HG03460 (cell line): ENCODE data around the gene ZNF496.
"Not testable (repeated sequence)": the region's sequence is repeated elsewhere in the genome, so short reads cannot be mapped to it uniquely, and the experiment has no call there.

ENCODE experiments used
- ATAC-seq: cut with Tn5 transposase; IDR thresholded peaks from one replicate; pipeline ENCODE4 v1.9.1; 2021; ENCODE audit not compliant: unreplicated experiment

The ZNF496 gene

DNA sequence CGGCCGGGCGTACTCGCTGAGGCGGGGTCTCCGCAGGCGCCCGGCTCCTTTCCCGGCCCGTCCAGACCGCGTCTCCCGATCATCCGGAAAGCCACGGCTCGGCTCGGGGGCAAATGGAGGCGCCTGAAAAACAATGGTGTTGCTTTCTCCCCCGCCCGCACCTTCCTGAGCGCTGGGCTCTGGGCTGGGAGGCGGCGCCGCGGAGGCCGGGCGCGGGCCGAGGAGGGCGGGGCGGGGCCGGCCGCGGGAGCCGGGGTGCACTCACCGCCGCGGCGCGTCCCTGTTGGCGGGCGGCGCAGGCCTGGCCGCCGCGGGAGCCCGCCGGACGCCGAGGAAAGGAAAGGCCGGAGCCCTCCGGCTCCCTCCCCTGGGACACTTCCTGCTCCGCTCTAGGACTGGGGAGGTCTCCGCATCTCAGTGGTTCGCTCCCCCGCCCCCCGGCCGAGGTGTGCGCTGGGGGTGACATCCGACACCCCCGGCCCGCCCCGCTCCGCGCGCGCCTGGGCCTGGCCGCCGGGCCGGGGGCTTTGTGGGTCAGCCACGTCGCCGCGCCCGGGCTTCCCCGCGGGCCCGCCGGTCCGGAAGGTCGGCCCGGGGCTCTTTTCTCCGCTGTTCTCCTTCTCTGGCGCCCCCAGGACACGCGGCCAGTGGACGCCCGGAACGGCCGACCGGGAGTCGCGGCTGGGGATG, at the start of gene ZNF496:
Gene ZNF496, minus strand, starts transcription at position 343 of the 690 bp plus-strand sequence. CDS start 2,289 bp downstream, outside the sequence.
- ATAC-seq: peak; percentile 60

DNA sequence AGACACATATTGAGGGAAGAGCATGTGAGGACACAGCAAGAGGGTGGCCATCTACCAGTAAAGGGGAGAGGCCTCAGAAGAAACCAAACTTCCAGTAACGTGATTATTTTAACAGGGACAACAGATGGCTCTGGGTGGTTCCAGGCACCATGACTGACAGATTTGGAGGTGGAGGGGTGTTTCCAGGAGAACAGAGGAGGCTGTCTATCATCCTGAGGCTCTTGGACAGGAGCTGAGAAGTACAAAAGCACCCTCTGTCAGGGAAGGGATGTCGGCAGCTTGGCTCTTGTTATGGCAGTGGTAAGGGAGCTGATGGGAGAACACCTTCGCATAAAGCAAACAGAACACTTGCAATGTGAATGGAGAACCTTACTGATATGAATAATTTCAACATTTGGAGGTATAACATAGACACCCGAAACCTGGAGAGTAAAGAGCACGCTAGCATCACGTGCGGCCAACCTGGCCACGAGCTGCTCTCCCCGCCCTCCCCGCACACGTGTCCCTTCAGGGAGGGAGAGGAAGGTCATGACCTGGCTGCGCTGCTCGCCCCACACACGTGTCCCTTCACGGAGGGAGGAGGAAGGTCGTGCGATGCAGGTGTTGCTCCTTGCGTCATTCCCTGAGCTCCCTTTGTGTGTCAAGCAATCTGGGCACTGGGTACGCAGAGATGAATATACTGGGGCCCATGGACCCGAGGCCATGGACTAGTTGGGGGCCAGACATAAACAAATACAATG, 46.8 kb upstream of the ZNF496 start:
- no peak for ATAC-seq

DNA sequence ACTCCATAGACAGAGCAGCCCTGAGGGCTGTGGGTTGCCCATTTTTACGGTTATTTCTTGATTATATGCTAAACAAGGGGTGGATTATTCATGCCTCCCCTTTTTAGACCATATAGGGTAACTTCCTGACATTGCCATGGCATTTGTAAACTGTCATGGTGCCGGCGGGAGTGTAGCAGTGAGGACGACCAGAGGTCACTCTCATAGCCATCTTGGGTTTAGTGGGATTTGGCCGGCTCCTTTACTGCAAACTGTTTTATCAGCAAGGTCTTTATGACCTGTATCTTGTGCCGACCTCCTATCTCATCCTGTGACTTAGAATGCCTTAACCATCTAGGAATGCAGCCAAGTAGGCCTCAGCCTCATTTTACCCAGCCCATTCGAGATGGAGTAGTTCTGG, 46.0 kb upstream of the ZNF496 start:
- not testable (repeated sequence) for ATAC-seq

DNA sequence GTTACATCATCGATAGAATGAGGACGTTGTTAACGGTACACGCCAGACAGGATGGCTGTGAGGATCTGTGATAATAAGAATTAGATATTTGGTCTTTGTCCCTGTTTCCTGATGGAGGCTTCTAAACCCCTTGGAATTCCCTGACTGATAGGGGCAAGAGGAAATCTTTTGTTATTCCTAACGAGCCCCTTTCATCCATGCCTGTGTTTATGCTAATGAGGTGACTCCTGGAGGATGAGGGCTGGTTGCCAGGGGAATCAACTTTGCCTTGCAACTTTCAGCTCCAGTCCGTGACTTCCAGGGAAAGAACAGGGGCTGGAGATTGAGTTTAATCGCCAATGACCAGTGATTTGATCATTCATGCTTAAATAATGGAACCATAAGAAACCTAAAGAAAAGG, 45.0 kb upstream of the ZNF496 start:
- no peak for ATAC-seq

DNA sequence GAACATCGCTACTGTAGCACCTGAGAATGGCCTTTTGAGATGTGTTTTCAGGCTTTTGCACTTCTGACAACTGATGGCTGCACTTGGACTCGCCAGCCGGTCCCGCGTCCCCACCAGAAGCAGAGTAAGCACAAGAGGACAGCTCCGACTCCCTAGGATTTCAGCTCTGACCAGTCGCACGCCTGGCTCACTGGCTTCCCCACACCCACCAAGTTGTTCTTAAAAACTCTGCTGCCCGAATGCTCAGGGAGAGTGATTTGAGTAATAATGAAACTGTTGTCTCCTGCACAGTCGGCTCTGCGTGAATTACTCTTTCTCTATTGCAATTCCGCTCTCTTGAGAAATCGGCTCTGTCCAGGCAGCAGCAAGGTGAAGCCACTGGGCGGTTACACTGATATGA, 44.1 kb upstream of the ZNF496 start:
- no peak for ATAC-seq

DNA sequence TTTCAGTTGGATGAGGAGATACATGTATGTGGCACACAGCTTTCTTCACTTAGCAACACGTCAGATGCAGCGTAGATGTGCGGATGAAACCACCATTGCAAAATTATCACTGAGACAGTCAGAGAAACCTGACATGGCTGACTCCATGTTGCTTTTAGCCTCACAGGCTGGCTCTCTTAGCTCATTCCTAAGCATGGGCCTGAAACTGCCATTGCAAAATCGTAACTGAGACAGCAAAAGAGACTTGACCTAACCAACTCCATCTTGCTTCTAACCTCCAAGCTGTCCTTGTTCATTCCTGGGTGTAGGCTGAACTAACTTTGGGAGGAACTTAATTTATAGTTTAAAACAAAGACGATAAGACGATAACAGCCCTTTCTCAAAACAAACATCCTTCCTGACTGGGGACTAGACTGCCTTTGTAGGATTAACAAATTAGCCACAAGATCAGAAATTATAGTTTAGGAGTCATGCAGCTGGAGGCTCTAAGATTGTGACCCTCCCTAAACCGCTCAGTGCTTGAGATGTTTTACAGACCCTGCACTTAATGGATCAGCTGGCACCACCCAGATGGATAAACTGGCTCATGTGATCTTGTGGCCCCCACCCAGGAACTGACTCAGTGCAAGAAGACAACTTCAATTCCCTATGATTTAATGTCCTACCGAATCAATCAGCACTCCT, 43.1 kb upstream of the ZNF496 start:
- ATAC-seq: not testable (repeated sequence)

DNA sequence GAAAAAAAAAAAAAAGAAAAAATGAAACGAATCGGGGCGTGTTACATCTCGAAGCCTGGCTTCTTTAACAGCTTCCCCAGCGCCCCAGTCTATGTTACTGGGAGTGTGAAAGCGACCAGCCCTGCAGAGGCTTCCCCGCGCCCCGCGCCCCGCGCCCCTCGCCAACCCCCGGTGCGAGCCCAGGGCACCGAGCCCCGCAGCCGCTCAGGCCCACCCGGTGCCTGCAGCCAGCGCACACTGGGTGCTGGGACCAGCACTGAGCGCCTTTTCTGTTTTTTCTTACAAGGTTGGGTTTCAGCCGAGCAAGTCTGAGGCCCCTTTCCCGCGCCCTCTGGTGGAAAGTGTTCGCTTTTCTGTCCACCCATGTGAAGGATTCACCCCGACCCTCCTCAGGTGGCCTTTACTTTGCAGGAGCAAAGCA, 42.1 kb upstream of the ZNF496 start:
- ATAC-seq: peak; percentile 59

DNA sequence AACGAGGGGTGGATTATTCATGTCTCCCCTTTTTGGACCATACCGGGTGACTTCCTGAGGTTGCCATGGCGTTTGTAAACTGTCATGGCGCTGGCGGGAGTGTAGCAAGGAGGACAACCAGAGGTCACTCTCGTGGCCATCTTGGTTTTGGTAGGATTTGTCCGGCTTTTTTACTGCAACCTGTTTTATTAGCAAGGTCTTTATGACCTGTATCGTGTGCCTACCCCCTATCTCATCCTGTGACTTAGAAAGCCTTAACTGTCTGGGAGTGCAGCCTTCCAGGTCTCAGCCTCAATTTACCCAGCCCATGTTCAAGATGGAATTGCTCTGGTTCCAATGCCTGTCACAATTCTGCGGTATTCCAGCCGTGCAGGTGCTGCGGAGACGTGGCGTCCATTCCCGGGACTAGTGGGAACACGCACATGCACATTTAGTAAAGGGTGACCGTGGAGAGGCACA, 40.2 kb upstream of the ZNF496 start:
- ATAC-seq: no peak

DNA sequence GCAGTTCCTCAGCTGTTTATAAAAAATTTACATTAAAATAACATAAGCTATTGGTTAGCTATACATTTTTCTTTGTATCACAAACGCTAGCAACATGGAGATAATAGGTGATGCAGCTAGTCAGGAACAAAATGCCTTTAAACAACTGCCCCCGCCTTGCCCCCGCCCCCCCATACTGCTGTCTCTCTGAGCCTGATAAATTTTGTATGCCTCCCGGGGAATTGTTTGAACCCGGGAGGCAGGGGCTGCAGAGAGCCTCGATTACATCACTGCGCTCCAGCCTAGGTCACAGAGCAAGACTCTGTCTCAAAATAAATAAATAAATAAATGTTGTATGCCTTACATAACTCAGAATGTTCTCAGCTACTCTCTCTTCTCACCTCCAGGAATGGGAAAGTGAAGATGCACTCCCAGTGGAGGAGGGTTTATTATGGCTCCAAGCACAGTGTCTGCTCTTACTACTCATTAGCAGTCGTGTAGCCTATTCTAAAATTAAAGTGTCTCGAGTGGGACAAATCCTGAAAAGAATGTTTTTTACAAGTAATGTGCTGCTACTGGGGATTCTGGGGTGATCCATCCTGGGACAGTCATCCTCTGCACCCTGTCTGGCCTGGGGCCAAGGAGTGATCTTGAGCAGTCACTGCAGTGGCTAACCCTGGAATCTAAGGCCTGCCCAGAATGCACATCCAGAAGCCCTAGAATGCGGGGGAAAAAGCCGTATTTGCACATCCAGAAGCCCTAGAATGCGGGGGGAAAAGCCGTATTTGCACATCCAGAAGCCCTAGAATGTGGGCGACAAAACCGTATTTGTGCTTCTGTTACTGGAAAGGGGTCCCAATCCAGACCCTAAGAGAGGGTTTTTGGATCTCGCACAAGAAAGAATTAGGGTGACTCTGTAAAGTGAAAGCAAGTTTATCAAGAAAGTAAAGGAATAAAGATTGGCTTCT, 39.4 kb upstream of the ZNF496 start:
- no peak for ATAC-seq

DNA sequence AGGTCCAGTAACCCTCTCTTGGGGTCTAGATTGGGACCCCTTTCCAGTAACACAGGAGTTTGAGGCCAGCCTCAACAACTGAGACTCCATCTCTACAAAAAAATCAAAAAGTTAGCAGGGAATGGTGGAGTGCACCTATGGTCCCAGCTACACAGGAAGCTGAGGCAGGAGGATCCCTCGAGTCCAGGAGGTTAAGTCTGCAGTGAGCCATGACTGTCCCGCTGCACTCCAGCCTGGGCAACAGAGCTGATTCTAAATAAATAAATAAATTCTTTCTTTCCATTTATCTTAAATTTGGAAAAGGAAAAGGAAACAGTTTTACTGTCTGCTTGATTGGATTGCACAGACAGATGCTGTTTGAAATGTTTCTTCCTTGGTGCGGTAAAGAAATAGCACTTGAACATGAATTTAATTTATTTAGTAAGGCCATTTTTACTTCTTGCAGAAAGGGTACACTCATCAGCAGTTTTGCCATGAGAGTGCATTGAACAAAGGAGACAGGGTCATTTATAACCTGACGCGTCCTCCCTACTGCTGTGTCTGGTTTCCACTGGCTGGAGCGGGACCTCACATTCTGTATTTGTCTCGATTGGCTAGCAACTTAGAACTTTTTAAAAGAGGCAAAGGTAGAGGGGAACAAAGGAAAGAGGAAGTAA, 37.0 kb upstream of the ZNF496 start:
- ATAC-seq: no peak

DNA sequence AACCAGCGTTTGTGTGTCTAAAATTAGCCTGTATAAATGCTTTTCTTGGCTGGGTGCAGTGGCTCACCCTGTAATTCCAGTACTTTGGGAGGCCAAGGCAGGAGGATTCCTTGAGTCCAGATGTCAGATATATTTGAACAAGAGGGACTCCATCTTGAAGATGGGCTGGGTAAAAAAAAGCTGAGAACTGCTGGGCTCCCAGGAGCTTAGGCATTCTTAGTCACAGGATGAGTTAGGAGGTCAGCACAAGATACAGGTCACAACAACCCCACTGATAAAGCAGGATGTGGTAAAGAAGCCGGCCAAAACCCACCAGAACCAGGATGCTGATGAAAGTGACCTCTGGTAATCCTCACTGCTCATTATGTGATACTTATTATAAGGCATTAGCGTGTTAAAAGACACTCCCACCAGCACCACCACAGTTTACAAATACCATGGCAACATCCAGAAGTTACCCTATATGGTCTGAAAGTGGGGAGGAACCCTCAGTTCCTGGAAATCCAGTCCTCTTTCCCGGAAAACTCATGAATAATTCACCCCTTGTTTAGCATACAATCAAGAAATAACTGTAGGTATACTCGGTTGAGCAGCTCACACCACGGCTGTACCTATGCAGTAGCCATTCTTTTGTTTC, 36.2 kb upstream of the ZNF496 start:
- ATAC-seq: no peak

DNA sequence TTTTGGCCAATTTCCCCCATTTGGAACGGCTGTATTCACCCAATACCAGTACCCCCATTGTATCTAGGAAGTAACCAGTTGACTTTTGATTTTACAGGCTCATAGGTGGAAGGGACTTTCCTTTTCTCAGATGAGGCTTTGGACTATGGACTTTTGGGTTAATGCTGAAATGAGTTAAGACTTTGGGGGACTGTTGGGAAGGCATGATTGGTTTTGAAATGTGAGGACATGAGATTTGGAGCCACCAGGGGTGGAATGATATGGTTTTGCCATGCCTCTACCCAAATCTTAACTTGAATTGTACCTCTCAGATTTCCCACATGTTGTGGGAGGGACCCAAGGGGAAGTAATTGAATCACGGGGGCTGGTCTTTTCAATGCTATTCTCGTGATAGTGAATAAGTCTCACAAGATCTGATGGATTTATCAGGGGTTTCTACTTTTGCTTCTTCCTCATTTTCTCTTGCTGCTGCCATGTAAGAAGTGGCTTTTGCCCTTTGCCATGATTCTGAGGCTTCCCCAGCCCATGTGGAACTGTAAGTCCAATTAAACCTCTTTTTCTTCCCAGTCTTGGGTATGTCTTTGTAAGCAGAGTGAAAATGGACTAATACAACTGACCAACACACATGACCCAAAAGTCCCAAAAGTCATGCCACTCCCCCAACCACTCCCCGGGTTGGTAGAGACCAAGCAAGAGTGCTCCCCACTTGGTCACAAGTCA, 35.4 kb upstream of the ZNF496 start:
- no peak for ATAC-seq

DNA sequence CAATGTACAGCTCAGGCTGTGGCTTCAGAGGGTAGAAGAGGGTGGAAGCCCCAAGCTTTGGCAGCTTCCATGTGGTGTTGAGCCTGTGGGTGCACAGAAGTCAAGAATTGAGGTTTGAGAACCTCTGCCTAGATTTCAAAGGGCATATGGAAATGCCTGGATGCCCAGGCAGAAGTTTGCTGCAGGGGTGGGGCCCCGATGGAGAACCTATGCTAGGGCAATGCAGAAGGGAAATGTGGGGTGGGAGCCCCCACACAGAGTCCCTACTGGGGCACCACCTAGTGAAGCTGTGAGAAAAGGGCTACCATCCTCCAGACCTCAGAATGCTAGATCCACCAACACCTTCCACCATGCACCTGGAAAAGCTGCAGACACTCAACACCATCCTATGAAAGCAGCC, 34.7 kb upstream of the ZNF496 start:
- ATAC-seq: not testable (repeated sequence)

DNA sequence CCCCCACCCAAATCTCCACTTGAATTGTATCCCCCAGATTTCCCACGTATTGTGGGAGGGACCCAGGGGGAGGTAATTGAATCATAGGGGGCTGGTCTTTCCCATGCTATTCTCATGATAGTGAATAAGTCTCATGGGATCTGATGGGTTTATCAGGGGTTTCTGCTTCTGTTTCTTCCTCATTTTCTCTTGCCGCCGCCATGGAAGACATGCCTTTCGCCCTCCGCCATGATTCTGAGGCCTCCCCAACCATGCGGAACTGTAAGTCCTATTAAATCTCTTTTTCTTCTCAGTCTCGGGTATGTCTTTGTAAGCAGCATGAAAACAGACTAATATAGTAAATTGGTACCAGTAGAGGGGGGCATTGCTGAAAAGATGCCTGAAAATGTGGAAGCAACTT, 33.4 kb upstream of the ZNF496 start:
- no peak for ATAC-seq

DNA sequence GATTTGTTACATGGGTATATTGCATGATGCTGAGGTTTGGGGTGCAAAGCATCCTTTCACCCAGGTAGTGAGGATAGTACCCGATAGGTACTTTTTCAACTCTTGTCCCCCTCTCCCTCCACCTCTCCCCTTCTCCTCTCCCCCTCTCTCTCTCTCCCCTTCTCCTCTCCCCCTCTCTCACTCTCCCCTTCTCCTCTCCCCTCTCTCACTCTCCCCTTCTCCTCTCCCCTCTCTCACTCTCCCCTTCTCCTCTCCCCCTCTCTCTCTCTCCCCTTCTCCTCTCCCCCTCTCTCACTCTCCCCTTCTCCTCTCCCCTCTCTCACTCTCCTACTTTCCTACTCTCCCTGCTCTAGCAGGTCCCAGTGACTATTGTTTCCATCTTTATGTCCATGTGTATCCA, 31.3 kb upstream of the ZNF496 start:
- ATAC-seq: not testable (repeated sequence)

DNA sequence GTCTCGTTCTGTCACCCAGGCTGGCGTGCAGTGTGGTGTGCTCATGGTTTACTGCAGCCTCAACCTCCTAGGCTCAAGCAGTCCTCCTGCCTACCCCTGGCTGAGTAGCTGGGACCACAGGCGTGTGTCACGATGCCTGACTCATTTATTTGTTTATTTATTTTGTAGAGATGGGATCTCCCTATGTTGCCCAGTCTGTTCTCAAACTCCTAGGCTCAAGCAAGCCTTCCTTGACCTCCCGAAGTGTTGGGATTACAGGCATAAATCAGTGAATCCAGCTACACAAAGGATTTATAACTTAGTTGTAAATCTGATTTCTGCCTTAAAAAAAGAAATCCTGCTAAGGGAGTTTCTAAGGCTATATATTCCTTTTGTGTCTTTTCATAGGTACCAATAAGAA, 30.5 kb upstream of the ZNF496 start:
- ATAC-seq: no peak

DNA sequence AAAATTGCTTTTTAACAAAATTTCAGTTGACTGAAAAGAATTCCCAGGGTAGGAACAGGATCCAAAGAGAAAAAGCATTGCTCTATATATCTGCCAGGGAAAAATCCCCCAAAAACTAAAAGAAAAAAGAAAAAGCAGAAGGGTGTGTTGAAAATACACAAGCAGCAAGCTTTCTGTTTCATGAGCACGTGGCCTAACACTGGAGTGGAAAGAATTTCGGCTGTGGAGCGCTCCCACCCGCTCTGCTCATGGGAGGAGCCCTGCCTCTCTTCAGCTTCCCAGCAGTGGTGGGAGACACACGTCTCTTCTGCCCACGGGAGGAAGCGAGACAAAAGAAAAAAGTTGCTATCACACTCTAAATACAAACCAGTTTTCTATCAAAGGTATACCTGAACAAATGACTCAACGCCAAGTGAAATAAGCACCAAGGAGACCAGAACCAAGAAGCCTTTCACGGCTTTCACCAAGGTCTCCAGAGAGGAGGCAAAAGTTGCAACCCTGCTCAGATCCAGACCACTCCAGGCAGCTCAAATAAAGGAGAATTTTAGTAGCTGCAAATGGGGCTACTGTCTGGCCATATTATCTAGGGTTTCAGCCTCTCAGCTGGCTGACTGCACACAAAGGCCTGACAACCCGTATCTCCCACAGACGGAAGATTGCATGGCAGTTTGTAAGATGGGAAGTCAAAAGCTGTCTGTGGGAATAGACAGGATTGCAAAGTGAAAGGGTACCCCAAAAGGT, 29.5 kb upstream of the ZNF496 start:
- ATAC-seq: no peak

DNA sequence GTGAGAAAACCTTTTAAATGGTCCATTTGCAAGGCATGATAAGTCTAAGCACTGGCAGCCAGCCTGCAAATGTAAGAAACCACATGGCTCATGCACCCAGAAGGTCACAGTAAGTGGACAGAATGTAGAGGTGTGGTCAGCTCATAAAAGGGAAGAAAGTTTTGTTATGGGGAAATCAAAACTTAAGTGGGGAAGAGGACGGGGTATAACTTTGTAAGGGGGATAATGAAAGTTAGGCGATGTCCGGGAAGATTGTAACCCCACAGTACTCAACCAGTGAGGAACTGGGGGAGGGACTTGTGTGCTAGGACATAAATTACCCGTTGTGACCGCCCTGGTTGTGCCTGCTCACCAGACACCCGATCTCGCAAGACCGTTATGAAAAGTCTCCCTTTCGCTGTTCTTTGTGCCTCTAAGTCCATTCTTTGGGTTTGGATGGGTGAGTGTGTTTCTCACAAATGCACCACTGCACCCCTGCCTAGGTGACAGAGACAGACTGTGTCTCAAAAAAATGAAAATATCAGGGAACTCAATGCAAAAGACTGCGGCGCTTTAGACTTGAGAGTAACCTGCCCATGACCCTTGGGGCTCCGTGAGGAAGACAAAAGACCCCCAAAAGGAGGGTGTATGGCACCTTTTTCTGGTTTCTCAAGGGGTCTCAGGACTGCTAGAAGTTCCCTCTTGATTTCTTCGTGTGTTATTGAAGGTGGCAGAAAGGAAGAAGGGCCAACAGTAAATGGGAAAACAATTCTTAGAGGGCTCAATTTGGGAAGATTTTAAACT, 28.6 kb upstream of the ZNF496 start:
- no peak for ATAC-seq
